Measurements from ENCODE around the gene ELOVL2. TPM values are rescaled to one million over a fixed set of nuclear protein-coding genes. Genes with fewer than 3 reads are reported as not detected.

Gene ELOVL2
- polyA plus RNA-seq, 1 donor (not counting 4 experiments of a cell fraction or from before 2014, with no cell fraction given), result 0.05 TPM

DNA sequence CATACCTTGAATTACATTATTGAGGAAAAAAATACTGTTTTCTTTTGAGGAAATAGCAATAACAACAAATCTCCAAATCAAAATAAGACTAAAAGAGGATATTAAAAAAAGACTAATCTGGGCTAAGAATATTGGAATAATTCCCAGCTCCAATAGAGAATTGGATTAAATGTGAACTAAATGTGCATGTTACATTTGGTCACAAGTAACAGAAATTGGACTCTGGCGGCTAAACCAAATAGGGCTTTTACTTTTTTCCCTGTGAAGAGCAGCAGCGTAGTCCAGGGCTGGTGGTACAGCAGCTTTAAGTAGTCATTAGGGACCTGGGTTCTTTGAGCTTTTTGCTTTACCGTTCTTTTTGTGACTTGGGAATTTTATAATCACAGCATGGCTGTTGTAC is 71.9 kb downstream of the ELOVL2 start:
- dilution Hi-C loops (cut with MboI; ENCODE audit: extremely low pct_ligation_motif_present, low sequenced_read_pairs), result loop anchor here (25.0 kb wide), 1 partner anchor 90 kb away; no protein-coding TSS in a partner anchor
- no peaks in the 10 kb centered on the region for H3K9me3 ChIP-seq (ENCODE audit: control insufficient read depth, low read depth, low read length)
- no peaks in the 10 kb centered on the region for H3K27me3 ChIP-seq (ENCODE audit: control insufficient read depth, extremely low read depth, insufficient read depth, low read length)
- no peak overlapping the region for H3K4me3 ChIP-seq (ENCODE audit: control insufficient read depth in 2 of 3, extremely low read depth in 1 of 3, insufficient read depth in 2 of 3, low read depth in 1 of 3, low read length in 3 of 3)
- H2AFZ ChIP-seq (ENCODE audit: control insufficient read depth, low read length), result no peak overlapping the region
- no peaks in the 10 kb centered on the region for H3K9me1 ChIP-seq (ENCODE audit: control insufficient read depth, extremely low read depth, insufficient read depth, low read length)
- FAIRE-seq, result no peak
- no peak overlapping the region for H3K9ac ChIP-seq (ENCODE audit: control insufficient read depth, extremely low read depth, insufficient read depth, low read length)
- H3K36me3 ChIP-seq (ENCODE audit: control insufficient read depth in 2 of 2, extremely low read depth in 1 of 2, insufficient read depth in 2 of 2, low read length in 2 of 2), result no peaks in the 10 kb centered on the region
- H3K4me2 ChIP-seq (ENCODE audit: control insufficient read depth, extremely low read depth, insufficient read depth, low read depth, low read length), result no peak overlapping the region
- H4K20me1 ChIP-seq (ENCODE audit: control insufficient read depth, extremely low read depth, insufficient read depth, low read length), result no peaks in the 10 kb centered on the region
- H3K4me1 ChIP-seq (ENCODE audit: control insufficient read depth, extremely low read depth, insufficient read depth, low read length), result no peaks in the 10 kb centered on the region
- no peak for DNase-seq (ENCODE audit: low read depth, low spot score)
- H3K79me2 ChIP-seq (ENCODE audit: control insufficient read depth, insufficient read depth, low read length), result no peaks in the 10 kb centered on the region
- H3K27ac ChIP-seq (ENCODE audit: control insufficient read depth, insufficient read depth, low read length), result no peak overlapping the region
- TF ChIP-seq, protein P1, sequence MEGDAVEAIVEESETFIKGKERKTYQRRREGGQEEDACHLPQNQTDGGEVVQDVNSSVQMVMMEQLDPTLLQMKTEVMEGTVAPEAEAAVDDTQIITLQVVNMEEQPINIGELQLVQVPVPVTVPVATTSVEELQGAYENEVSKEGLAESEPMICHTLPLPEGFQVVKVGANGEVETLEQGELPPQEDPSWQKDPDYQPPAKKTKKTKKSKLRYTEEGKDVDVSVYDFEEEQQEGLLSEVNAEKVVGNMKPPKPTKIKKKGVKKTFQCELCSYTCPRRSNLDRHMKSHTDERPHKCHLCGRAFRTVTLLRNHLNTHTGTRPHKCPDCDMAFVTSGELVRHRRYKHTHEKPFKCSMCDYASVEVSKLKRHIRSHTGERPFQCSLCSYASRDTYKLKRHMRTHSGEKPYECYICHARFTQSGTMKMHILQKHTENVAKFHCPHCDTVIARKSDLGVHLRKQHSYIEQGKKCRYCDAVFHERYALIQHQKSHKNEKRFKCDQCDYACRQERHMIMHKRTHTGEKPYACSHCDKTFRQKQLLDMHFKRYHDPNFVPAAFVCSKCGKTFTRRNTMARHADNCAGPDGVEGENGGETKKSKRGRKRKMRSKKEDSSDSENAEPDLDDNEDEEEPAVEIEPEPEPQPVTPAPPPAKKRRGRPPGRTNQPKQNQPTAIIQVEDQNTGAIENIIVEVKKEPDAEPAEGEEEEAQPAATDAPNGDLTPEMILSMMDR (optimal IDR thresholded peaks at IDR 0.05 in 1 of 3, IDR thresholded peaks at IDR 0.05 in 1 of 3, conservative IDR thresholded peaks at IDR 0.05 in 1 of 3; ENCODE audit: extremely low read depth in 1 of 3, insufficient read depth in 2 of 3, low read length in 3 of 3), result no peak
- no peak for TF ChIP-seq EZH2 (IDR thresholded peaks at IDR 0.05; ENCODE audit: low read length)

DNA sequence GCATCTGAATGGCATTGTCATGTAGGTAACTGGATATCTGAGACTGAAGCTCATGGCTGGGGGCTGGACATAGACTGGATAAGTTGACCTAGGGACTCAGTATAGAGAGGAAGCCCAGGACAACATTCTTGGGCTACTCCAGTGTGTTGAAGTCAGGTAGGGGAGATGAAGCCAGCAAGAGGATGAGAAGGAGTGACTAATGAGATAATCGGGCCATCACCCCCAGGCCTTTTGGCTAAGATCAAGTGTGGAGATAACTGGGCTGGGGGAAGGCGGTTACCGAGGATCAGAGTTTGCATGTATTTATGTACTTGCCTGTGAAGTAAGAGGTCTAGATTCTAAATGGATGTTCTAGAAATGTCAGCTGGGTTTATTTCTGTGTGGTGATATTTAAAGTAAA is 73.4 kb downstream of the ELOVL2 start:
- Histone ChIP-seq H2AFZ (ENCODE audit: control insufficient read depth, low read length) (no peak overlapping the region), H3K27ac (ENCODE audit: control insufficient read depth, insufficient read depth, low read length) (no peak overlapping the region), H3K9me1 (ENCODE audit: control insufficient read depth, extremely low read depth, insufficient read depth, low read length) (no peaks in the 10 kb centered on the region), H3K9me3 (ENCODE audit: control insufficient read depth, low read depth, low read length) (no peaks in the 10 kb centered on the region), H3K27me3 (ENCODE audit: control insufficient read depth, extremely low read depth, insufficient read depth, low read length) (no peaks in the 10 kb centered on the region), H4K20me1 (ENCODE audit: control insufficient read depth, extremely low read depth, insufficient read depth, low read length) (no peaks in the 10 kb centered on the region), H3K79me2 (ENCODE audit: control insufficient read depth, insufficient read depth, low read length) (no peaks in the 10 kb centered on the region), H3K9ac (ENCODE audit: control insufficient read depth, extremely low read depth, insufficient read depth, low read length) (no peak overlapping the region), H3K36me3 (ENCODE audit: control insufficient read depth in 2 of 2, extremely low read depth in 1 of 2, insufficient read depth in 2 of 2, low read length in 2 of 2) (no peaks in the 10 kb centered on the region), H3K4me3 (ENCODE audit: control insufficient read depth in 2 of 3, extremely low read depth in 1 of 3, insufficient read depth in 2 of 3, low read depth in 1 of 3, low read length in 3 of 3) (no peak overlapping the region), H3K4me1 (ENCODE audit: control insufficient read depth, extremely low read depth, insufficient read depth, low read length) (no peaks in the 10 kb centered on the region), H3K4me2 (ENCODE audit: control insufficient read depth, extremely low read depth, insufficient read depth, low read depth, low read length) (no peak overlapping the region)
- TF ChIP-seq, protein P1 (optimal IDR thresholded peaks at IDR 0.05 in 1 of 3, IDR thresholded peaks at IDR 0.05 in 1 of 3, conservative IDR thresholded peaks at IDR 0.05 in 1 of 3; ENCODE audit: extremely low read depth in 1 of 3, insufficient read depth in 2 of 3, low read length in 3 of 3), result no peak
- TF ChIP-seq EZH2 (IDR thresholded peaks at IDR 0.05; ENCODE audit: low read length), result no peak
- dilution Hi-C loops (cut with MboI; ENCODE audit: extremely low pct_ligation_motif_present, low sequenced_read_pairs), result loop anchor here (25.0 kb wide), 1 partner anchor 92 kb away; no protein-coding TSS in a partner anchor
- DNase-seq (ENCODE audit: low read depth, low spot score), result no peak
- FAIRE-seq, result no peak
